GM20000 (cell line): ENCODE results near the gene CRYBG2.

ENCODE experiments used
- DNase-seq: peaks from one replicate; pipeline ENCODE4 v3.0.0; 2012; ENCODE audit warnings: low spot score
- TF ChIP-seq, protein P1 (sequence below): IDR thresholded peaks from 2 replicates; pipeline ENCODE4 v1.5.1; 2012; ENCODE audit warnings: mild to moderate bottlenecking, control low read depth; ENCODE audit errors: extremely low read depth, missing control alignments

Gene CRYBG2

DNA sequence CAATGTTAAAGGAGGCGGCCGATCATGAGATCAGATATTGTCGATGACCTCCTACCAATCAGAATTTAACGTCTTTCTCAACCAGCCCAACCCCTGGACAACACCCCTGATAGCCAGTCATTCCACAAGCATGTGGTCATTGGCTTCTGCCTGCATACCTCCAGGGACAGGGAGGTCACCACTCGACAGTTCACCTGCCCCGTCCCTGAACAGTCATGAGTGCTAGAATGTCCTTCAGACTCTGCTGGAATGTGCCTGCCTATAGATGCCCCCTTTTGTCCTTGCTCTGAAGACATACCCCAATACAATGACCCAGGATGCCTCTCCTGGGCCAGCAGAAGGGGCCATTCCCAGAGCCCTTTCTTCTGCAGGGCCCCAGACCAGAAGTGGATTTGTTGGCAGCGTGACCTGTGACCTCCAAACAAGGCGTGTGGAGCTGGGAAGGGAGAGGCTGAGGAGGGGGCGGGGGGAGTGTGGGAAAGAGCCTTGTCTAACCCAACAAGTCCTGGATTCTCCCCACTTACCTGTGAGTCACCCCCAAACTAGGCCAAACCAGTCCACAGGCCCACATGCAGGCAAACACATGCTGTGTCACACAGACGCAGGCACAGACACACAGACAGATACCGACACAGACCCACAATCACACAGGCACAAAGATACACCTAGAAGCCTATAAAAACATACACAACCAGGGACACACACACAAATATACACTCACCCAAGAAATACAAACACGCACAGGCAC lies 2.2 kb downstream of the CRYBG2 start:
- no peak for DNase-seq

DNA sequence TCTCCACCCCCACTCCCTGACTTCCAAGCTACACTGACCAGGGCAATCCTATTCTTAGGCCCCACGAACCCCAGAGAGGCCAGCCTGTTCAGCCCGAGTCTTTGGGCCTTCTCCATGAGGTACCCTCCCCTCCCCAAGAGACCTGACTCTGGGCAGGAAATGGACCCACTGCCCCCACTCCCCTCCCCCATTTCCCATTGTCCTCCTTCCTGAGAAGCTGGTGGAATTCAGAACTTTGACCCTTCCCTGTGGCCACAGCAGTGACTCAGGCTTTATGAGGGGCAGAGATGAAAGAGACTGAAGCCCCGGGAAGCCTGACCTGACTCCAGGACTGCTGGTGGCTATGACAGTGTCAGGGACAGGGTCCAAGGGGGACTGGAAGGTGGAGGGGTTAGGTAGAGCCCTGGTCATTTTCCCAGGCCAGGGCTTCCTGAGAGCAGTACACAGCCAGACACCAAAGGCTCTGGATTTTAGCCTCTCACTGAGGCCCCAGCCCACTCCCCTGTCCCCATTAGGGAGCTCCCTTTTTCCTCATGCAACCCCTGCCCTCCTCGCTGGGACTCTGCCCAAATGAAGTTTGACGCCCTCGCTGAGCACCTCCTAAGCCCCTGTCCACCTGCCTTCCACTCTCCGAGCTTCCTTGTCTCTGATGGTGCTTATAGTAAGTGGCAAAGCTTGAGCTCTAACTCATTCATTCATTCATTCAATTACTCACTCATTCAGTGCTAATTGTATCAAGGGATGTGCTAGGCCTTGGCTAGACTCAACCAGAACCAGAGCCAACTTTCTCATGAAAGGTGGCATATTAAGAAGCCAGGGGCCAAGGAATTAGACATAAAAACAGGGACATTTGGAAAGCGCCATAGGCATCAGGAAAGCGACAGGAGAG lies 3.0 kb downstream of the CRYBG2 start:
- TF ChIP-seq, protein P1, sequence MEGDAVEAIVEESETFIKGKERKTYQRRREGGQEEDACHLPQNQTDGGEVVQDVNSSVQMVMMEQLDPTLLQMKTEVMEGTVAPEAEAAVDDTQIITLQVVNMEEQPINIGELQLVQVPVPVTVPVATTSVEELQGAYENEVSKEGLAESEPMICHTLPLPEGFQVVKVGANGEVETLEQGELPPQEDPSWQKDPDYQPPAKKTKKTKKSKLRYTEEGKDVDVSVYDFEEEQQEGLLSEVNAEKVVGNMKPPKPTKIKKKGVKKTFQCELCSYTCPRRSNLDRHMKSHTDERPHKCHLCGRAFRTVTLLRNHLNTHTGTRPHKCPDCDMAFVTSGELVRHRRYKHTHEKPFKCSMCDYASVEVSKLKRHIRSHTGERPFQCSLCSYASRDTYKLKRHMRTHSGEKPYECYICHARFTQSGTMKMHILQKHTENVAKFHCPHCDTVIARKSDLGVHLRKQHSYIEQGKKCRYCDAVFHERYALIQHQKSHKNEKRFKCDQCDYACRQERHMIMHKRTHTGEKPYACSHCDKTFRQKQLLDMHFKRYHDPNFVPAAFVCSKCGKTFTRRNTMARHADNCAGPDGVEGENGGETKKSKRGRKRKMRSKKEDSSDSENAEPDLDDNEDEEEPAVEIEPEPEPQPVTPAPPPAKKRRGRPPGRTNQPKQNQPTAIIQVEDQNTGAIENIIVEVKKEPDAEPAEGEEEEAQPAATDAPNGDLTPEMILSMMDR: no peak
- DNase-seq: no peak

More for the DNA sequence above, 2.2 kb downstream of the CRYBG2 start:
- TF ChIP-seq, protein P1: no peak

DNA sequence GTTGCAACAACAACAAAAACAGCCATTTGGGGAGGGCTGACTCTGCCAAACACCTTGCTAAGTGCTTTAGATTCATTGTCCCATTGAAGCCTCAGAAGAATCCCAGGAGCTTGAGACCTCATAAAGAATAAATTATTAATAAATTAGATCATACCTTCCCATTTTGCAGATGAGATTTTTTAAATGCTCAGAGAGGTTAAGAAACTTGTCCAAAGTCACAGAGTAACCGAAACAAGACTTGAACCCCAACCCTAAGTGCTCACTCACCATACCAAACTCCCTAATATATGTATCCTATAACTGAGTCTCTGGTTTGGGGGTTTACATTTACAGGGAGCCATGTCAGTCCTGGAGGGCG lies 3.6 kb downstream of the CRYBG2 start:
- no peak for DNase-seq
- TF ChIP-seq, protein P1: no peak

DNA sequence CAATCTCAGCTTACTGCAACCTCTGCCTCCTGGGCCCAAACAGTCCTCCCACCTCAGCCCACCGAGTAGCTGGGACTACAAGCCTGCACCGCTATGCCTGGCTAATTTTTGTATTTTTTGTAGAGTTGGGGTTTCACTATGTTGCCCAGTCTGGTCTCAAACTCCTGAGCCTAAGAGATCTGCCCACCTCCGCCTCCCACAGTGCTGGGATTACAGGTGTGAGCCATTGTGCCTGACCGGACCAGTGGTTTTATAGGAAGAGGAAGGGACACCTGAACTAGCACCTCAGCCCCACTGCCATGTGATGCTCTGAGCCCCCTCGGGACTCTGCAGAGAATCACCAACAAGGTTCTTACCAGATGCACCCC lies 4.1 kb downstream of the CRYBG2 start:
- TF ChIP-seq, protein P1: no peak
- no peak for DNase-seq

DNA sequence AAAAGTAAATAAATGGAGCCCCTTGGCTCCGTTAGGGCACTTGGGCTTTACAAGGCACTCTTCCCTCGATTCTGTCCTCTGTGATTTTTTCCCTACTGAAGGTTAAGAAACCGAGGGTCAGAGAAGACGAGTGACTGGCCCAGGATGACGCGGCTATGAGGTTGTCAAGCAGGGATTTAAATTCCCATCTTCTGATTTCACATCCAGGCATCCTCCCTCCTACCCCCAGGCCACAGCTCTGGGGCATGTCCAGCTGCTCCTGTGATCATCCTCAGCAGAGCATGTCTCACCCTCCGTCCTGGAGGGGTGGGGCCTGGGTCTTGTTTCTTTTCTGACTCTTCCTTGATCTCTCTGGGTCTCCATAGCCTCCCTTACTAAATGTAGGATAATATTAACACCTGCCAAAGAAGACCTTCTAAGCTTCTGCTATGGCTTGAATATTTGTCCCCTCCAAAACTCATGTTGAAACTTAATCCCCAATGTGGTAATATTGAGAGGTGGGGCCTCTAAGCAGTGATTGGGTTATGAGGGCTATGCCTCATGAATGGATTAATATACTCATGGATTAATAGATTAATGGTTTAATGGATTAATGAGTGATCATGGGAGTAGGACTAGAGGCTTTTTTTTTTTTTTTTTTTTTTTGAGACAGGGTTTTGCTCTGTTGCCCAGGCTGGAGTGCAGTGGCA lies 4.6 kb downstream of the CRYBG2 start:
- TF ChIP-seq, protein P1: no peak
- no peak for DNase-seq

DNA sequence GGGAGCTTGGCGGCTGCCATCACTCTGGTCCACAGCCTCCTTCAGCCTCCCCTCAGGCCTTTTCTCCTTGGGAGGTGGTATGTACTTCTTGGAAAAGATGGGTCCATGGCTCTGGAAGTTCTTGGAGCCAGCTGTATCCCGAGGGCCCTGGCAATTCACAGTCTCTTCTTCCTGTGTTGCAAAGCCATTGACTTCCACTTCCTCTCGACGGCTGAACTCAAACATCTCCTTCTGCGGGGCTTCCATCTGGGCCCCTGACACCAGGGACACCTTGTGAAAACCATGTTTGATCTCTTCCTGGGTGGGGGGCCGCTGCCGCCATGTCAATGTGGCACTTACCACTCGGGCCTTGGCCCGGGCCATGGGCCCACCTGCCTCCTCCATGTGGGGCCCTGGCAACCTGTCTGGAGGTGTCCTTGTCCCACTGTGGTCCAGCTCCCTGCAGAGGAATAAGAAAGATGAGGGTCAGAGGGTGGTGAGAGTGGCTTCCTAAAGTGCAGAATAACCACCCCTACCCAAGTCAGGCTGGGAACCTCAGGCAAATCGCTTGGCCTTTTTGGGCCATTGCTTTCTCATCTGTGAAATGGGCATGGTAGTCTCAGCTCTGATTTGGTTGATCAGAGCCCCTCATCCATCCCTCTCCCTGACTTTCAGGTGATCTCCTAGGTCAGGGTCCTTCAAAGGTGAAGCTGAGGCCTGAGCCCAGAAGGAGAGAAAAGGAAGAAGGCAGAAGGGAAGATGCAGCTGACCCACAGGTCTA lies 7.5 kb downstream of the CRYBG2 start:
- no peak for DNase-seq
- TF ChIP-seq, protein P1: no peak
